ENCODE results near the gene MKI67.

Gene MKI67

DNA sequence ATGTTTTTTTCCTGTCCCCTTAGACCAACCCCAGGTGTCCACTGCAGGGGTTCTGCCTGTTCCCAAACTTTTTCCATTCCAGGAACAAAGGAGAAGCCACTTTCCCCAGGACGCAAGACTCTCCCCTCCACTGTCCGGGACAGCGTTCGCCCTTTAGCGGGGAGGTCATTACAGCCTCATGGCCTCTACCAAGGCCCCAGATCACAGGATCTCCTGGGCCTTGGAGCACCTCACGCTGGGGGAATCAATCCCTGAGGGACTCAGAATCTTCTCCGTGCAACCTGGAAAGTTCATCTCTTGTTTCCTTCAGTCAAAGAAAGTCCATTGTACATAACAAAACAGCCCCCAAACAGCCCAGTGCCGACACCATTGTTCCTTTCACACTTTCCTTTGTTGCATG is 41.2 kb downstream of the MKI67 start:
- no peaks in the 10 kb centered on the region for H3K4me1 ChIP-seq
- DNase-seq = peak in 1 of 2 donors; percentile 29
- no peak overlapping the region for H3K4me3 ChIP-seq
- H3K27me3 ChIP-seq = peaks cover 0 to 3% of the 10 kb centered on the region in 2 donors
- no peaks in the 10 kb centered on the region for H3K9me3 ChIP-seq
- H3K27ac ChIP-seq = no peak overlapping the region
- intact Hi-C loops (cut with DNase I; ENCODE audit: low total_unique reads) = no loop called here
- TF ChIP-seq, protein P1, sequence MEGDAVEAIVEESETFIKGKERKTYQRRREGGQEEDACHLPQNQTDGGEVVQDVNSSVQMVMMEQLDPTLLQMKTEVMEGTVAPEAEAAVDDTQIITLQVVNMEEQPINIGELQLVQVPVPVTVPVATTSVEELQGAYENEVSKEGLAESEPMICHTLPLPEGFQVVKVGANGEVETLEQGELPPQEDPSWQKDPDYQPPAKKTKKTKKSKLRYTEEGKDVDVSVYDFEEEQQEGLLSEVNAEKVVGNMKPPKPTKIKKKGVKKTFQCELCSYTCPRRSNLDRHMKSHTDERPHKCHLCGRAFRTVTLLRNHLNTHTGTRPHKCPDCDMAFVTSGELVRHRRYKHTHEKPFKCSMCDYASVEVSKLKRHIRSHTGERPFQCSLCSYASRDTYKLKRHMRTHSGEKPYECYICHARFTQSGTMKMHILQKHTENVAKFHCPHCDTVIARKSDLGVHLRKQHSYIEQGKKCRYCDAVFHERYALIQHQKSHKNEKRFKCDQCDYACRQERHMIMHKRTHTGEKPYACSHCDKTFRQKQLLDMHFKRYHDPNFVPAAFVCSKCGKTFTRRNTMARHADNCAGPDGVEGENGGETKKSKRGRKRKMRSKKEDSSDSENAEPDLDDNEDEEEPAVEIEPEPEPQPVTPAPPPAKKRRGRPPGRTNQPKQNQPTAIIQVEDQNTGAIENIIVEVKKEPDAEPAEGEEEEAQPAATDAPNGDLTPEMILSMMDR (IDR thresholded peaks at IDR 0.05) = no peak
- H3K36me3 ChIP-seq = peaks cover 0 to 26% (median 0%) of the 10 kb centered on the region in 3 donors

DNA sequence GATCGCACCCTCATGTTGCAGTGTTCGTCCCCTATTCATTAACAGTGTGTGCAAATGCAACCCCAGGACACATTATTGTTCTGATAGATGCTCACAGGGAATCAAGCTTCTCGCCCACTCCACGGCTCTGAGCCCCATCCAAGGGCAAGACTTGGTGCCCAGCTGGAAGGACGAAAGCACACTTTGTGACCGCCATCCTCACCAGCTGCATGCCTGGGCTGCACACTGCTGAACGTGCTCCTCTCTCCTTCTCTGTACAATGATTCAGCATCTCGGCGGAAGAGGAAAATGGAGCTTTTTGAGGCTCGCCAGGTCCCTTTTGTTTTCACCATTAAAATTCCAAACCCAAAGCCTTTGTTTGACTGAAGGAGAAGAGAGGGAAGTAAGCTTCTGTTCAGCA is 41.9 kb downstream of the MKI67 start:
- TF ChIP-seq, protein P1 (IDR thresholded peaks at IDR 0.05) = no peak
- H3K9me3 ChIP-seq = no peaks in the 10 kb centered on the region
- intact Hi-C loops (cut with DNase I; ENCODE audit: low total_unique reads) = no loop called here
- no peaks in the 10 kb centered on the region for H3K4me1 ChIP-seq
- no peaks in the 10 kb centered on the region for H3K27me3 ChIP-seq
- H3K27ac ChIP-seq = no peak overlapping the region
- peaks cover 0 to 30% (median 0%) of the 10 kb centered on the region in 3 donors for H3K36me3 ChIP-seq
- H3K4me3 ChIP-seq = no peak overlapping the region
- peak in 1 of 2 donors; percentile 35 for DNase-seq

DNA sequence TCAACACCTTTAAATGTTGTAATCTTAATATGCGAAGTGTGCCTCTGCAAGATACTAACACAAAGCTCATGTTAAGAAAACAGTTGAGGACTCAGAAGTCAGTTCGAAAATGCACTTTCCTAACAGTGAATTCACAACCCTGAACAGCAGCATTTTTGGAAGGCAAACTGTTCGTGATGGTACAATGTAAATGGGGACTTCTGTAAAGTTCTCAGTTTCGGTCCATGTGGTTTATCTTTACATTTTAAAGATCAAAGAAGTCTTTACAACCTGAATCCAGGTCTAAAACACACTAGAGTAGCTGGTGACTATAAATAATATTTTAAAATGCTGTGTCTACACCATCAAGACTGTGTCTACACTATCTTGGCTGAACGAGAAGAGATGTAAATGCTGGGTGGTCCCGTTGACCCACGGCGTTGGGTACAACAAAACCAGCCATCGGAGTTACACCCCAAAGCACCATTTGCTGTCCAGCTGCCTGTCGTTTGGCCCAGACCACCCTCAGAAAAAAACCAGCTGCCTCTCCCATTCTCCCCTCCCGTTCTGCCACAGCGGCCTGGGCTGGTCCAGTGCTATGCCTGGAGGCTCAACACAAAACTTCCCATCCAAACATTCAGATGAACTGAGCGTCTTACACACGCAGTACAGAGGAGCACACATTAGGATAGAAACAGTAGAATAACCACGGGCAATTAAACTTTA is 42.9 kb downstream of the MKI67 start:
- peaks cover 0 to 39% (median 0%) of the 10 kb centered on the region in 3 donors for H3K36me3 ChIP-seq
- no peaks in the 10 kb centered on the region for H3K27me3 ChIP-seq
- H3K4me1 ChIP-seq = no peaks in the 10 kb centered on the region
- TF ChIP-seq, protein P1 (IDR thresholded peaks at IDR 0.05) = no peak
- H3K9me3 ChIP-seq = no peaks in the 10 kb centered on the region
- no peak overlapping the region for H3K4me3 ChIP-seq
- no peak overlapping the region for H3K27ac ChIP-seq
- peak in 1 of 2 donors; percentile 35 for DNase-seq
- intact Hi-C loops (cut with DNase I; ENCODE audit: low total_unique reads) = no loop called here

DNA sequence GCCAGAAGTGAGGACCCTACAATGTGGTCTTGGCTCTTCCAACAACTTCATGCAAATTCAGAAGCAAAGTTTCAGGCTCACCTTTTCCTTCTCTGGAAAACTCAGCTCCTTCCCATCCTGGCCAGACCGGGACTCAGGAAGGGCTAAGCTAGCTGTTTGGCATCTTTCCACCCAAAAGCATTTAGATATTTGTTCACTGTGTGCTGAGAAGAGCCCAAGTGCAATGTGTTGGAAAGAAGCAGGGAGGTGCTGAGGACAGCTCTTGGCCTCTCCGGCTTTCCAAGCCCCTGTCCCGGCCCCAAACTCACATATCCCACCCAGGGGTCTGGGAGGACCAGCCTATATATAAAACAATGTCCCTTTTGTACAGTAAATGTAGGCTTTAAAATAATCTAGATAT is 44.5 kb downstream of the MKI67 start:
- H3K36me3 ChIP-seq = peaks cover 0 to 56% (median 12%) of the 10 kb centered on the region in 3 donors
- TF ChIP-seq, protein P1 (IDR thresholded peaks at IDR 0.05) = no peak

DNA sequence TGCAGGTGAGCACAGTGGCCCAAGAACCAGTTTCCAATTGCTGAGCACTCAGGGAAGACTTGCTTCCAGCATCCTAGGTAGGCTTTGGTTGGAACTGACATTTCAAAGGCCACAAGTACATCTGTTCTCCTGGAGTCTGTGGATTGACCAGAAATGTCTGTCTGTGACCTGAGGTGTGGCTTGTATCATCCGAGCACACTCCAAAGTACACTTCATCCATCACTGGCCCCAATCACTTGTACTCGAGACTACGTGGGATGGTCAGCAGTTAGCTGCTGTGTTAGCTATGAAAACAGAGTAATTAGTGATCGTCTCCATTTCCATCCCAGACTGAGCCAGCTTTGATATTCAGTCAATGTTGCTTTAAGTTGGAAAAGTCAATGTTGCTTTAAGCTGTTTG is 45.0 kb downstream of the MKI67 start:
- no peaks in the 10 kb centered on the region for H3K4me1 ChIP-seq

More for the DNA sequence above, 44.5 kb downstream of the MKI67 start:
- Histone ChIP-seq H3K27ac (no peak overlapping the region), H3K4me3 (no peak overlapping the region), H3K4me1 (no peaks in the 10 kb centered on the region), H3K27me3 (no peaks in the 10 kb centered on the region), H3K9me3 (no peaks in the 10 kb centered on the region)
- peak in 1 of 2 donors; percentile 31 for DNase-seq
- intact Hi-C loops (cut with DNase I; ENCODE audit: low total_unique reads) = no loop called here

More for the DNA sequence above, 45.0 kb downstream of the MKI67 start:
- Histone ChIP-seq H3K4me3 (no peak overlapping the region), H3K9me3 (no peaks in the 10 kb centered on the region), H3K27ac (no peak overlapping the region), H3K27me3 (no peaks in the 10 kb centered on the region), H3K36me3 (peaks cover 0 to 58% (median 13%) of the 10 kb centered on the region in 3 donors)
- no peak for DNase-seq
- intact Hi-C loops (cut with DNase I; ENCODE audit: low total_unique reads) = no loop called here
- TF ChIP-seq, protein P1 (IDR thresholded peaks at IDR 0.05) = no peak
